ENCODE results near the gene MAP3K5. TPM values are rescaled to one million over a fixed set of nuclear protein-coding genes. Genes with fewer than 3 reads are reported as not detected.

MAP3K5 gene
- total and polyA plus RNA-seq, 2 of the 8 experiments (the other 6 are each of a cell fraction or from before 2014, with no cell fraction given), result 0.63 to 2.6 TPM

- Histone ChIP-seq H3K18ac (ENCODE audit: extremely low read depth, low read length) (no peak overlapping the region), H3K4ac (replicated peaks; ENCODE audit: insufficient read length, low read depth, low read length) (no peak overlapping the region), H4K5ac (ENCODE audit: insufficient read length, low read depth, low read length) (no peak overlapping the region), H3K14ac (ENCODE audit: insufficient read length) (no peak overlapping the region), H3K23me2 (ENCODE audit: low read depth, low read length) (no peaks in the 10 kb centered on the region), H3K4me1 (replicated peaks in 1 of 4; ENCODE audit: control insufficient read depth in 3 of 4, insufficient read depth in 4 of 4, low read length in 3 of 4) (no peaks in the 10 kb centered on the region), H3K9me3 (ENCODE audit: insufficient read depth in 2 of 2, low read depth in 1 of 2, low read length in 1 of 2) (no peaks in the 10 kb centered on the region), H3K36me3 (ENCODE audit: control insufficient read depth in 2 of 4, insufficient read depth in 4 of 4, low read length in 3 of 4) (no peaks in the 10 kb centered on the region), H3K79me2 (ENCODE audit: control insufficient read depth in 1 of 2, insufficient read depth in 2 of 2, low read length in 2 of 2) (no peaks in the 10 kb centered on the region), H2BK15ac (ENCODE audit: low read length) (no peak overlapping the region), H3K23ac (ENCODE audit: insufficient read length) (no peak overlapping the region), H2AFZ (ENCODE audit: low read length) (no peak overlapping the region), H3K27me3 (replicated peaks in 1 of 4; ENCODE audit: control insufficient read depth in 3 of 4, extremely low read depth in 1 of 4, insufficient read depth in 3 of 4, low read length in 3 of 4) (peaks cover 0 to 1% (median 0%) of the 10 kb centered on the region in 4 experiments; a peak in 1 of 7 replicates), H2BK20ac (ENCODE audit: low read length) (no peak overlapping the region), H3K56ac (replicated peaks; ENCODE audit: insufficient read length, low read depth, low read length) (no peak overlapping the region), H4K8ac (ENCODE audit: extremely low read depth, insufficient read depth, low read length) (no peak overlapping the region), H4K20me1 (replicated peaks in 1 of 2; ENCODE audit: control insufficient read depth in 1 of 2, insufficient read depth in 2 of 2, low read length in 2 of 2) (no peaks in the 10 kb centered on the region), H3K27ac (ENCODE audit: low read depth, low read length) (no peak overlapping the region), H2BK5ac (ENCODE audit: low read depth, low read length) (no peak overlapping the region), H4K91ac (replicated peaks; ENCODE audit: insufficient read length, low read length) (no peak overlapping the region), H3K79me1 (ENCODE audit: low read depth, low read length) (no peaks in the 10 kb centered on the region), H2BK120ac (replicated peaks; ENCODE audit: low read depth, low read length) (no peak overlapping the region), H3K9ac (replicated peaks in 1 of 4; ENCODE audit: extremely low read depth in 1 of 4, low read depth in 3 of 4, low read length in 3 of 4) (no peak overlapping the region), H2BK12ac (ENCODE audit: low read depth, low read length) (no peak overlapping the region), H3K4me3 (ENCODE audit: extremely low read depth in 1 of 4, insufficient read depth in 2 of 4, low read depth in 3 of 4, low read length in 4 of 4) (no peak overlapping the region), H2AK5ac (ENCODE audit: low read depth, low read length) (no peak overlapping the region), H3K4me2 (ENCODE audit: insufficient read depth in 1 of 2, low read depth in 2 of 2, low read length in 2 of 2) (no peak overlapping the region)
- ChIA-PET CTCF (ENCODE audit: partially characterized antibody) (interaction anchor here (0.5 to 2.2 kb wide), 5 partner anchors 10 to 92 kb away, joined by 3 to 9 read pairs (median 6); partner anchors contain the start of gene MAP3K5), POLR2A (ENCODE audit: partially characterized antibody) (no interaction called here)
- FAIRE-seq, result no peak
- no peak for DNase-seq (ENCODE audit: low read depth in 1 of 2, low spot score in 2 of 2)
- 89% methylated on average over 4 of the region's 4 CpGs; no CpG with 5 or more reads in 1 of the 2 experiments for WGBS, 2 experiments (ENCODE audit: extremely low coverage in 1 of 2, insufficient coverage in 1 of 2, insufficient read length in 1 of 2, insufficient replicate concordance in 2 of 2, low coverage in 1 of 2, low lambda C conversion rate in 2 of 2, missing lambda C conversion rate in 1 of 2)
- no peak for TF ChIP-seq CEBPB (IDR thresholded peaks at IDR 0.05; ENCODE audit: low read depth, low read length)
- TF ChIP-seq E2F6 (IDR thresholded peaks at IDR 0.05), result no peak
- no peak for TF ChIP-seq TAF1 (IDR thresholded peaks at IDR 0.05; ENCODE audit: low read depth, low read length)
- no peak for TF ChIP-seq RAD21 (IDR thresholded peaks at IDR 0.05 in 1 of 2, conservative IDR thresholded peaks at IDR 0.05 in 1 of 2; ENCODE audit: low read depth in 2 of 2, low read length in 2 of 2)
- no peak for TF ChIP-seq CBX5 (IDR thresholded peaks at IDR 0.05; ENCODE audit: low read depth, low read length)
- no peak for TF ChIP-seq FOSL1 (IDR thresholded peaks at IDR 0.05; ENCODE audit: insufficient read depth, low read depth, low read length)
- TF ChIP-seq SP2 (IDR thresholded peaks at IDR 0.05; ENCODE audit: low read length), result no peak
- TF ChIP-seq SP1 (IDR thresholded peaks at IDR 0.05; ENCODE audit: low read depth, low read length), result no peak
- no peak for TF ChIP-seq ZNF274 (IDR thresholded peaks at IDR 0.05; ENCODE audit: borderline replicate concordance, extremely low read depth, low read length)
- TF ChIP-seq BRCA1 (IDR thresholded peaks at IDR 0.05; ENCODE audit: low read depth, low read length), result no peak
- TF ChIP-seq NRF1 (IDR thresholded peaks at IDR 0.05; ENCODE audit: low read depth, low read length), result no peak
- no peak for TF ChIP-seq TCF12 (IDR thresholded peaks at IDR 0.05; ENCODE audit: low read depth, low read length)
- no peak for TF ChIP-seq SIX5 (IDR thresholded peaks at IDR 0.05; ENCODE audit: low read depth, low read length)
- TF ChIP-seq GABPA (IDR thresholded peaks at IDR 0.05; ENCODE audit: borderline replicate concordance, insufficient read depth, low read length), result no peak
Measured at GRCh38 chr6:136728976-136729515, 63.2 kb downstream of the MAP3K5 start.

Measured in H1 (cell line).